B cell (primary cell): Measurements from ENCODE around the gene PLD4. TPM values are rescaled to one million over a fixed set of nuclear protein-coding genes. Genes with fewer than 3 reads are reported as not detected.

Experiments
- ATAC-seq: fragments of 200-7000 bp; cut with Tn5 transposase; one replicate; pipeline ENCODE4 v1.10.0; 2021; ENCODE audit warnings: low read depth, mild to moderate bottlenecking, moderate number of reproducible peaks, moderate library complexity
- CTCF ChIA-PET: fragments of 350-600 bp; sonication (Branson Sonifier 250); formaldehyde crosslinking; loops from one replicate; lab custom pipeline; 2021; ENCODE audit warnings: antibody characterized with exemption, inconsistent platforms; lab: Charles Lee
- POLR2A ChIA-PET: fragments of 350-600 bp; sonication (Branson Sonifier 250); formaldehyde crosslinking; loops from one replicate; lab custom pipeline; 2021; ENCODE audit warnings: antibody characterized with exemption; lab: Charles Lee
- DNase-seq: peaks from one replicate; pipeline ENCODE4 v3.0.0; 2013
- H2AFZ ChIP-seq: 2 replicates; pipeline ENCODE4 v1.6.1; 2012; ENCODE audit warnings: mild to moderate bottlenecking, low read depth, low read length; ENCODE audit not compliant: insufficient read depth, poor library complexity, severe bottlenecking
- H3K27ac ChIP-seq, 2 donors: 1 replicate in 1 of 2; 2 replicates in 1 of 2; pipeline ENCODE4 v1.5.1; 2012 to 2013; ENCODE audit warnings: low read length in 2 of 2, mild to moderate bottlenecking in 2 of 2, moderate library complexity in 1 of 2
- H3K27me3 ChIP-seq, 4 experiments: fragments of 200-600 bp in 1 of 4; sonication (generic) in 1 of 4; replicated peaks in 1 of 4; 1 replicate in 2 of 4; 2 replicates in 2 of 4; pipeline versions ENCODE4 v1.6.1 to v1.7.0; 2013 to 2016; ENCODE audit warnings: low read length in 3 of 4, mild to moderate bottlenecking in 2 of 4, mixed read lengths in 1 of 4, moderate library complexity in 1 of 4; ENCODE audit not compliant: insufficient read depth in 4 of 4, control insufficient read depth in 3 of 4; ENCODE audit errors: control extremely low read depth in 1 of 4
- H3K36me3 ChIP-seq, 2 experiments: replicated peaks in 1 of 2; 1 replicate in 1 of 2; 2 replicates in 1 of 2; pipeline versions ENCODE4 v1.6.1 to v1.7.1; 2013; ENCODE audit warnings: low read length in 1 of 2; ENCODE audit not compliant: insufficient read depth in 2 of 2, control insufficient read depth in 1 of 2; ENCODE audit errors: control extremely low read depth in 1 of 2, extremely low read depth in 1 of 2
- H3K4me1 ChIP-seq, 2 donors: fragments of 200-600 bp in 1 of 2; sonication (generic) in 1 of 2; 1 replicate in 1 of 2; 2 replicates in 1 of 2; pipeline versions ENCODE4 v1.5.1 to v1.6.1; 2013 to 2017; ENCODE audit warnings: low read length in 2 of 2; ENCODE audit not compliant: control insufficient read depth in 2 of 2, insufficient read depth in 2 of 2
- H3K4me2 ChIP-seq: replicated peaks from 2 replicates; pipeline ENCODE3; 2012; ENCODE audit warnings: mild to moderate bottlenecking, low read depth, low read length; ENCODE audit not compliant: poor library complexity, severe bottlenecking
- H3K4me3 ChIP-seq, 5 experiments: fragments of 200-600 bp in 1 of 5; sonication (generic) in 1 of 5; 1 replicate in 3 of 5; 2 replicates in 2 of 5; pipeline versions ENCODE4 v1.5.1 to v1.7.0; 2011 to 2016; ENCODE audit warnings: low read length in 4 of 5, mild to moderate bottlenecking in 4 of 5, low read depth in 2 of 5, control low read depth in 1 of 5, moderate library complexity in 1 of 5; ENCODE audit not compliant: insufficient read depth in 1 of 5; ENCODE audit errors: control extremely low read depth in 1 of 5, extremely low read depth in 1 of 5
- H3K79me2 ChIP-seq: fragments of 200-600 bp; sonication (generic); one replicate; pipeline ENCODE4 v1.6.0; 2016; ENCODE audit warnings: low read length; ENCODE audit not compliant: control insufficient read depth, insufficient read depth
- H3K9ac ChIP-seq: fragments of 200-600 bp; sonication (generic); 2 replicates; pipeline ENCODE4 v1.6.1; 2017; ENCODE audit warnings: mild to moderate bottlenecking, low read length, moderate library complexity
- H3K9me3 ChIP-seq, 3 donors: one replicate each; pipeline versions ENCODE4 v1.6.1 to v1.7.1; 2013; ENCODE audit warnings: low read length in 2 of 3; ENCODE audit not compliant: control insufficient read depth in 2 of 3, insufficient read depth in 1 of 3; ENCODE audit errors: control extremely low read depth in 1 of 3
- H4K20me1 ChIP-seq: 2 replicates; pipeline ENCODE4 v1.6.0; 2012; ENCODE audit warnings: mild to moderate bottlenecking, low read length; ENCODE audit not compliant: insufficient read depth, control insufficient read depth, poor library complexity, severe bottlenecking
- H3K27ac Mint-ChIP-seq: one replicate; pipeline ENCODE4 v1.8.0; 2021; ENCODE audit warnings: mixed read lengths
- H3K27me3 Mint-ChIP-seq: one replicate; pipeline ENCODE4 v1.8.0; 2021; ENCODE audit warnings: mixed read lengths
- H3K4me1 Mint-ChIP-seq: one replicate; pipeline ENCODE4 v1.8.0; 2021; ENCODE audit warnings: mixed read lengths
- H3K4me3 Mint-ChIP-seq: one replicate; pipeline ENCODE4 v1.8.0; 2021; ENCODE audit warnings: mixed read lengths
- H3K9me3 Mint-ChIP-seq: one replicate; pipeline ENCODE4 v1.8.0; 2022; ENCODE audit warnings: mixed read lengths; ENCODE audit not compliant: insufficient read depth
- CTCF ChIP-seq: fragments of 200-600 bp; IDR thresholded peaks from one replicate; pipeline ENCODE4 v1.8.0; 2022; ENCODE audit warnings: antibody characterized with exemption, mild to moderate bottlenecking
- EZH2 ChIP-seq: IDR thresholded peaks from 2 replicates; pipeline ENCODE4 v1.6.1; 2012; ENCODE audit warnings: borderline replicate concordance, low read depth, mild to moderate bottlenecking, moderate library complexity, low read length; ENCODE audit not compliant: insufficient read depth, poor library complexity, severe bottlenecking
- WGBS: methylation state at CpG from one replicate; pipeline ENCODE4 v1.1.5; 2013; ENCODE audit warnings: missing lambda C conversion rate; ENCODE audit not compliant: insufficient coverage; 5-methylcytosine and 5-hydroxymethylcytosine counted together
- intact Hi-C: fragments of 100-400 bp; cut with micrococcal nuclease; formaldehyde crosslinking; loops from one replicate; pipeline ENCODE4 v1.10.0; 2022
- polyA plus RNA-seq: library from polyadenylated mRNA; depleted of rRNA; stranded (reverse); fragments of >200 nt; gene quantifications from 2 replicates; pipeline ENCODE4 v1.2.3, GENCODE V29; 2012
- total RNA-seq, 2 donors: library from RNA; stranded (reverse); fragments of 120-200 nt in 1 of 2; gene quantifications; 1 replicate in 1 of 2; 2 replicates in 1 of 2; pipeline versions ENCODE4 v1.2.3 to v1.2.4, GENCODE V29; 2013 to 2022

PLD4 gene
- total and polyA plus RNA-seq, 2 donors (not counting 1 experiment from before 2014, with no cell fraction given) = 49.9 to 79.7 TPM

DNA sequence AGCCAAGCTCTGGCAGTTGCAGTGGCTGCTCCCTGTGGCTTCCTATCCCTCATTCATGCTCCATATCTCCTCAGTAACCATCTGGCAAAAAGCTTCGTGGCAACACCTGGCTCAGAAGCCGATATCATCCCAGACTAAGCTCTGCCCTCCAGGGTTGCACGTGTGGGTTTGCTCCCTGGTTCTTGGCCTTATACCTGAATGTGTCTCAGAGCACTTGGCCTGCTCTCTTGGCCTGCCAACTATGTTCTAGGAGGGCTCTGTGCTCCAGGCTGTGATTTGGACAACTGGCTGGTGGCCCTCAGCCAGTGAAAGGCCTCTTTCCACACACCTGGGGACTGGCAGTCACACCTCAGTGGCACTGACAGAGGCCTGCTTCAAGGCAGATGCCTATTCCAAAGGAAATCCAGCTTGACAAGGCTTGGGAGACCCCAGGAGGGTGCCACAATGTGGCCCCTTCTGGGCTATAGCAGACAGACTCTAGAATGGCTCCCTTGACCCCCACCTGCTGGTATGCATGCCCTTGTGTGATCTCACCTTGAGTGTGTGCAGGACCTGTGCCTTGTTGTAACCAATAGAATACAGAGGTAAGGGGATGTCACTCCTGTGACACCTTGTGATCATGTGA, 10.5 kb downstream of the PLD4 start:
- ATAC-seq = no peak

More for the DNA sequence above, 10.5 kb downstream of the PLD4 start:
- no peak for DNase-seq
- no peak overlapping the region for H3K27ac ChIP-seq
- TF ChIP-seq EZH2 = no peak
- TF ChIP-seq CTCF = no peak
- H3K27me3 Mint-ChIP-seq = peaks cover 4% of the 10 kb centered on the region
- H3K4me2 ChIP-seq = no peak overlapping the region
- H3K27ac Mint-ChIP-seq = no peak overlapping the region
- peaks cover 0 to 7% (median 2%) of the 10 kb centered on the region in 4 experiments for H3K27me3 ChIP-seq
- H3K4me3 Mint-ChIP-seq = no peak overlapping the region
- CTCF ChIA-PET = interaction anchor here (1.0 to 5.6 kb wide), 3 partner anchors 40 to 167 kb away, joined by 4 to 34 read pairs (median 4); no protein-coding TSS in a partner anchor
- 82% methylated on average over 3 of the region's 3 CpGs for WGBS
- H3K4me1 ChIP-seq = peaks cover 3 to 16% of the 10 kb centered on the region in 2 donors
- no peaks in the 10 kb centered on the region for H3K9me3 Mint-ChIP-seq
- intact Hi-C loops = no loop called here
- H3K79me2 ChIP-seq = no peaks in the 10 kb centered on the region
- peaks cover 0 to 6% of the 10 kb centered on the region in 2 experiments for H3K36me3 ChIP-seq
- H3K9me3 ChIP-seq = no peaks in the 10 kb centered on the region
- no peak overlapping the region for H3K9ac ChIP-seq
- peaks cover 10% of the 10 kb centered on the region for H3K4me1 Mint-ChIP-seq
- POLR2A ChIA-PET = interaction anchor here (0.6 kb wide), 1 partner anchor 269 kb away, joined by 6 read pairs; no protein-coding TSS in a partner anchor
- H4K20me1 ChIP-seq = no peaks in the 10 kb centered on the region
- H3K4me3 ChIP-seq = no peak overlapping the region
- H2AFZ ChIP-seq = no peak overlapping the region
